SK-N-SH (cell line): ENCODE results near the gene HNRNPD. TPM values are rescaled to one million over a fixed set of nuclear protein-coding genes. Genes with fewer than 3 reads are reported as not detected.

ENCODE experiments used
- CTCF ChIA-PET: fragments of 300-600, 350-600 bp; formaldehyde crosslinking; extraction: SDS; loops from one replicate; lab custom pipeline; 2021; lab: Yijun Ruan, JAX
- POLR2A ChIA-PET: fragments of 350-600 bp; sonication (Branson Sonifier 250); formaldehyde crosslinking; extraction: SDS; loops from one replicate; lab custom pipeline; 2020; ENCODE audit warnings: antibody characterized with exemption, inconsistent platforms; lab: Yijun Ruan, JAX
- DNase-seq: peaks from one replicate; pipeline ENCODE4 v3.0.0; 2012
- H2AFZ ChIP-seq: fragments of 200-600 bp; sonication (generic); 2 replicates; pipeline ENCODE4 v1.8.1; 2016; ENCODE audit warnings: antibody characterized with exemption, mild to moderate bottlenecking, low read depth
- H3F3A ChIP-seq: fragments of 200-600 bp; sonication (generic); replicated peaks from 2 replicates; pipeline ENCODE3; 2016; ENCODE audit warnings: antibody characterized with exemption, mild to moderate bottlenecking; ENCODE audit not compliant: insufficient read depth
- H3K27ac ChIP-seq, 2 experiments: fragments of 200-500 bp in 1 of 2; fragments of 200-600 bp in 1 of 2; sonication (Bioruptor generic) in 1 of 2; sonication (generic), shearing (Covaris generic) in 1 of 2; 2 replicates each; pipeline versions ENCODE4 v1.5.1 to v1.6.1; 2014 to 2016; ENCODE audit warnings: low read depth in 2 of 2, inconsistent platforms in 1 of 2, low read length in 1 of 2, mild to moderate bottlenecking in 1 of 2, mixed read lengths in 1 of 2
- H3K27me3 ChIP-seq: fragments of 200-600 bp; sonication (generic), shearing (Covaris generic); 2 replicates; pipeline ENCODE4 v1.6.1; 2016; ENCODE audit warnings: mixed run types; ENCODE audit not compliant: insufficient read depth
- H3K36me3 ChIP-seq, 2 experiments: fragments of 200-500 bp in 1 of 2; fragments of 200-600 bp in 1 of 2; sonication (Bioruptor generic) in 1 of 2; sonication (generic) in 1 of 2; replicated peaks in 1 of 2; 2 replicates each; pipeline versions ENCODE3 to v1.5.1; 2014 to 2016; ENCODE audit warnings: low read length in 1 of 2, mild to moderate bottlenecking in 1 of 2; ENCODE audit not compliant: insufficient read depth in 2 of 2, control insufficient read depth in 1 of 2
- H3K4me1 ChIP-seq, 2 experiments: fragments of 200-500 bp in 1 of 2; fragments of 200-600 bp in 1 of 2; sonication (Bioruptor generic) in 1 of 2; sonication (generic), shearing (Covaris generic) in 1 of 2; 2 replicates each; pipeline versions ENCODE4 v1.5.1 to v1.6.1; 2014 to 2016; ENCODE audit warnings: low read depth in 1 of 2, low read length in 1 of 2, mixed run types in 1 of 2; ENCODE audit not compliant: insufficient read depth in 2 of 2, control insufficient read depth in 1 of 2
- H3K4me2 ChIP-seq: fragments of 200-600 bp; sonication (generic), shearing (Covaris generic); 2 replicates; pipeline ENCODE4 v1.6.1; 2017; ENCODE audit warnings: mixed run types
- H3K4me3 ChIP-seq, 2 experiments: fragments of 200-500 bp in 1 of 2; fragments of 200-600 bp in 1 of 2; sonication (Bioruptor generic) in 1 of 2; sonication (generic), shearing (Covaris generic) in 1 of 2; 2 replicates each; pipeline versions ENCODE4 v1.5.1 to v1.8.1; 2014 to 2016; ENCODE audit warnings: low read depth in 2 of 2, inconsistent platforms in 1 of 2, low read length in 1 of 2, mild to moderate bottlenecking in 1 of 2, mixed read lengths in 1 of 2, moderate library complexity in 1 of 2
- H3K79me2 ChIP-seq: fragments of 200-600 bp; sonication (generic); 2 replicates; pipeline ENCODE4 v1.8.1; 2017; ENCODE audit warnings: mild to moderate bottlenecking; ENCODE audit not compliant: insufficient read depth
- H3K9ac ChIP-seq: fragments of 200-600 bp; sonication (generic); 2 replicates; pipeline ENCODE4 v1.6.1; 2017; ENCODE audit warnings: mixed run types
- H3K9me2 ChIP-seq: fragments of 200-600 bp; sonication (generic); 2 replicates; pipeline ENCODE4 v1.6.1; 2017; ENCODE audit warnings: mixed run types
- H3K9me3 ChIP-seq: fragments of 200-600 bp; sonication (generic); 2 replicates; pipeline ENCODE4 v1.6.1; 2017; ENCODE audit warnings: mixed run types, mild to moderate bottlenecking, moderate library complexity
- H4K20me1 ChIP-seq: fragments of 200-600 bp; sonication (generic); 2 replicates; pipeline ENCODE4 v1.6.1; 2017; ENCODE audit warnings: mild to moderate bottlenecking, mixed run types; ENCODE audit not compliant: insufficient read depth
- CHD2 ChIP-seq: fragments of 150-350 bp; IDR thresholded peaks from 2 replicates; pipeline ENCODE4 v1.6.1; 2018; ENCODE audit warnings: low read length; ENCODE audit not compliant: partially characterized antibody
- ELF1 ChIP-seq: IDR thresholded peaks from 2 replicates; pipeline ENCODE4 v1.4.0; 2012
- EP300 ChIP-seq, 2 experiments: IDR thresholded peaks; 2 replicates each; pipeline versions ENCODE4 v1.4.0 to v1.6.1; 2012; ENCODE audit warnings: borderline replicate concordance in 1 of 2, low read depth in 1 of 2, low read length in 1 of 2
- FOSL2 ChIP-seq: IDR thresholded peaks from 2 replicates; pipeline ENCODE4 v1.4.0; 2012; ENCODE audit warnings: low read depth, mild to moderate bottlenecking, moderate library complexity, borderline replicate concordance
- FOXM1 ChIP-seq: IDR thresholded peaks from 2 replicates; pipeline ENCODE4 v1.4.0; 2012; ENCODE audit warnings: low read depth, mild to moderate bottlenecking
- GABPA ChIP-seq: IDR thresholded peaks from 2 replicates; pipeline ENCODE4 v1.4.0; 2012; ENCODE audit warnings: low read depth, mild to moderate bottlenecking
- RCOR1 ChIP-seq: fragments of 150-350 bp; IDR thresholded peaks from 2 replicates; pipeline ENCODE4 v1.6.1; 2017; ENCODE audit warnings: antibody characterized with exemption, low read length
- RFX5 ChIP-seq: IDR thresholded peaks from 2 replicates; pipeline ENCODE4 v1.6.1; 2012; ENCODE audit warnings: mild to moderate bottlenecking, improper control_type of control experiment, low read length
- SIN3A ChIP-seq: IDR thresholded peaks from 2 replicates; pipeline ENCODE4 v1.6.1; 2012; ENCODE audit warnings: low read depth, mild to moderate bottlenecking, low read length, moderate library complexity, borderline replicate concordance
- SMC3 ChIP-seq: IDR thresholded peaks from 2 replicates; pipeline ENCODE4 v1.6.1; 2012; ENCODE audit warnings: low read depth, low read length, improper control_type of control experiment
- WGBS: methylation state at CpG from one replicate; pipeline ENCODE4 v1.1.6; 2017; ENCODE audit warnings: low lambda C conversion rate; 5-methylcytosine and 5-hydroxymethylcytosine counted together
- polyA plus RNA-seq, 3 experiments: library from polyadenylated mRNA; depleted of rRNA; stranded (reverse); fragments of >200 nt; gene quantifications; 2 replicates each; pipeline ENCODE4 v1.2.3, GENCODE V29; 2012
- TF ChIP-seq, protein P1 (sequence below): IDR thresholded peaks from 2 replicates; pipeline ENCODE4 v1.4.0; 2012; ENCODE audit warnings: low read depth, borderline replicate concordance
- TF ChIP-seq, protein P2 (sequence below): IDR thresholded peaks from 2 replicates; pipeline ENCODE4 v1.6.1; 2012; ENCODE audit warnings: mild to moderate bottlenecking, low read depth, low read length, moderate library complexity
- TF ChIP-seq, protein P3 (sequence below): fragments of 200-600 bp; sonication (generic); IDR thresholded peaks from 2 replicates; pipeline ENCODE4 v1.6.1; 2017; ENCODE audit warnings: antibody characterized with exemption, mild to moderate bottlenecking, moderate library complexity
- TF ChIP-seq, protein P4 (sequence below): IDR thresholded peaks from 2 replicates; pipeline ENCODE4 v1.4.0; 2012; ENCODE audit warnings: low read depth
- TF ChIP-seq, protein P5 (sequence below): IDR thresholded peaks from 2 replicates; pipeline ENCODE4 v1.4.0; 2012; ENCODE audit warnings: low read depth, borderline replicate concordance

HNRNPD gene
- polyA plus RNA-seq, 1 of the 3 experiments (the other 2 are of a cell fraction) = 286 TPM

DNA sequence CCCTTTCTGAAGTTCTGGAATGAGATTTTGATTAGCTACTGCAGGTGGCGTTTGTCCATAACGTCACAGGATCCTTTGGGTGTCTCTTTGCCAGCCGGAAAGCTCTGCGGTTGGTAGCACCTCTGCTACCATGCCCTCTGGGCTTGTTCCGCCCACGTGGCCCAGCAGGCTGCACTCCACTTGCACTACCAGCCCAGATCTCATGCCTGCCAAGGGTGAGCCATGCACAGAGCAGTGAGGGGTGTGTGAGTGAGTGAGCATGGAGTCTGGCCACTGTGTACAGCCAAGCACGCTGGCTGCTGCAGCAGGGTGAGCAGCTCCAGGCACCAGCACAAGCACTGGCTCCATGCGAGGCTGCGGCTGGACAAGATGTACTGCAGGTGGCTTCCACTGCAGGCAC is 6.6 kb upstream of the HNRNPD start (continued):
- TF ChIP-seq, protein P1, sequence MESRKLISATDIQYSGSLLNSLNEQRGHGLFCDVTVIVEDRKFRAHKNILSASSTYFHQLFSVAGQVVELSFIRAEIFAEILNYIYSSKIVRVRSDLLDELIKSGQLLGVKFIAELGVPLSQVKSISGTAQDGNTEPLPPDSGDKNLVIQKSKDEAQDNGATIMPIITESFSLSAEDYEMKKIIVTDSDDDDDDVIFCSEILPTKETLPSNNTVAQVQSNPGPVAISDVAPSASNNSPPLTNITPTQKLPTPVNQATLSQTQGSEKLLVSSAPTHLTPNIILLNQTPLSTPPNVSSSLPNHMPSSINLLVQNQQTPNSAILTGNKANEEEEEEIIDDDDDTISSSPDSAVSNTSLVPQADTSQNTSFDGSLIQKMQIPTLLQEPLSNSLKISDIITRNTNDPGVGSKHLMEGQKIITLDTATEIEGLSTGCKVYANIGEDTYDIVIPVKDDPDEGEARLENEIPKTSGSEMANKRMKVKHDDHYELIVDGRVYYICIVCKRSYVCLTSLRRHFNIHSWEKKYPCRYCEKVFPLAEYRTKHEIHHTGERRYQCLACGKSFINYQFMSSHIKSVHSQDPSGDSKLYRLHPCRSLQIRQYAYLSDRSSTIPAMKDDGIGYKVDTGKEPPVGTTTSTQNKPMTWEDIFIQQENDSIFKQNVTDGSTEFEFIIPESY = no peak
- TF ChIP-seq CHD2 (no peak), FOSL2 (no peak), FOXM1 (no peak), SIN3A (no peak)
- TF ChIP-seq, protein P2, sequence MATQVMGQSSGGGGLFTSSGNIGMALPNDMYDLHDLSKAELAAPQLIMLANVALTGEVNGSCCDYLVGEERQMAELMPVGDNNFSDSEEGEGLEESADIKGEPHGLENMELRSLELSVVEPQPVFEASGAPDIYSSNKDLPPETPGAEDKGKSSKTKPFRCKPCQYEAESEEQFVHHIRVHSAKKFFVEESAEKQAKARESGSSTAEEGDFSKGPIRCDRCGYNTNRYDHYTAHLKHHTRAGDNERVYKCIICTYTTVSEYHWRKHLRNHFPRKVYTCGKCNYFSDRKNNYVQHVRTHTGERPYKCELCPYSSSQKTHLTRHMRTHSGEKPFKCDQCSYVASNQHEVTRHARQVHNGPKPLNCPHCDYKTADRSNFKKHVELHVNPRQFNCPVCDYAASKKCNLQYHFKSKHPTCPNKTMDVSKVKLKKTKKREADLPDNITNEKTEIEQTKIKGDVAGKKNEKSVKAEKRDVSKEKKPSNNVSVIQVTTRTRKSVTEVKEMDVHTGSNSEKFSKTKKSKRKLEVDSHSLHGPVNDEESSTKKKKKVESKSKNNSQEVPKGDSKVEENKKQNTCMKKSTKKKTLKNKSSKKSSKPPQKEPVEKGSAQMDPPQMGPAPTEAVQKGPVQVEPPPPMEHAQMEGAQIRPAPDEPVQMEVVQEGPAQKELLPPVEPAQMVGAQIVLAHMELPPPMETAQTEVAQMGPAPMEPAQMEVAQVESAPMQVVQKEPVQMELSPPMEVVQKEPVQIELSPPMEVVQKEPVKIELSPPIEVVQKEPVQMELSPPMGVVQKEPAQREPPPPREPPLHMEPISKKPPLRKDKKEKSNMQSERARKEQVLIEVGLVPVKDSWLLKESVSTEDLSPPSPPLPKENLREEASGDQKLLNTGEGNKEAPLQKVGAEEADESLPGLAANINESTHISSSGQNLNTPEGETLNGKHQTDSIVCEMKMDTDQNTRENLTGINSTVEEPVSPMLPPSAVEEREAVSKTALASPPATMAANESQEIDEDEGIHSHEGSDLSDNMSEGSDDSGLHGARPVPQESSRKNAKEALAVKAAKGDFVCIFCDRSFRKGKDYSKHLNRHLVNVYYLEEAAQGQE = no peak
- TF ChIP-seq, all 33 proteins: peak for 0

DNA sequence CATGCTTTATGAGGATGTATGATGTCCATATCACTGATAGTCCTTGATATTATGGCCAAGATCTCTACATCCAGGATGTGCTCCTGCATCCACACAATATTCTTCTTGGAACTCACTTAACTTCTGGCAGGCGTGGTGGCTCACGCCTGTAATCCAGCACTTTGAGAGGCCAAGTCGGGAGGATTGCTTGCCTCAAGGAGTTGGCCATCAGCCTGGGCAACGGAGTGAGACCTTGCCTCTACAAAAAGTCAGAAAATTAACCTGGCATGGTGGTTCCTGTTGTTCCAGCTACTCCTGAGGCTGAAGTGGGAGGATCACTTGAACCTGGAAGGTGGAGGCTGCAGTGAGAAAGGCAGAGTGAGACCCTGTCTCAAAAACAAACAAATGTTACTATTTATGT is 2.3 kb upstream of the HNRNPD start:
- no peak overlapping the region for H3K4me3 ChIP-seq
- DNase-seq = no peak
- TF ChIP-seq EP300 (IDR thresholded peaks at IDR 0.05; ENCODE audit: borderline replicate concordance in 1 of 2, low read depth in 1 of 2, low read length in 1 of 2) = no peak
- no peak for TF ChIP-seq SMC3
- TF ChIP-seq, protein P3, sequence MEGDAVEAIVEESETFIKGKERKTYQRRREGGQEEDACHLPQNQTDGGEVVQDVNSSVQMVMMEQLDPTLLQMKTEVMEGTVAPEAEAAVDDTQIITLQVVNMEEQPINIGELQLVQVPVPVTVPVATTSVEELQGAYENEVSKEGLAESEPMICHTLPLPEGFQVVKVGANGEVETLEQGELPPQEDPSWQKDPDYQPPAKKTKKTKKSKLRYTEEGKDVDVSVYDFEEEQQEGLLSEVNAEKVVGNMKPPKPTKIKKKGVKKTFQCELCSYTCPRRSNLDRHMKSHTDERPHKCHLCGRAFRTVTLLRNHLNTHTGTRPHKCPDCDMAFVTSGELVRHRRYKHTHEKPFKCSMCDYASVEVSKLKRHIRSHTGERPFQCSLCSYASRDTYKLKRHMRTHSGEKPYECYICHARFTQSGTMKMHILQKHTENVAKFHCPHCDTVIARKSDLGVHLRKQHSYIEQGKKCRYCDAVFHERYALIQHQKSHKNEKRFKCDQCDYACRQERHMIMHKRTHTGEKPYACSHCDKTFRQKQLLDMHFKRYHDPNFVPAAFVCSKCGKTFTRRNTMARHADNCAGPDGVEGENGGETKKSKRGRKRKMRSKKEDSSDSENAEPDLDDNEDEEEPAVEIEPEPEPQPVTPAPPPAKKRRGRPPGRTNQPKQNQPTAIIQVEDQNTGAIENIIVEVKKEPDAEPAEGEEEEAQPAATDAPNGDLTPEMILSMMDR = no peak
- no peak for TF ChIP-seq ELF1
- no peak for TF ChIP-seq GABPA
- TF ChIP-seq, protein P4, sequence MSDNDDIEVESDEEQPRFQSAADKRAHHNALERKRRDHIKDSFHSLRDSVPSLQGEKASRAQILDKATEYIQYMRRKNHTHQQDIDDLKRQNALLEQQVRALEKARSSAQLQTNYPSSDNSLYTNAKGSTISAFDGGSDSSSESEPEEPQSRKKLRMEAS = no peak
- TF ChIP-seq RCOR1 = no peak
- TF ChIP-seq, protein P5, sequence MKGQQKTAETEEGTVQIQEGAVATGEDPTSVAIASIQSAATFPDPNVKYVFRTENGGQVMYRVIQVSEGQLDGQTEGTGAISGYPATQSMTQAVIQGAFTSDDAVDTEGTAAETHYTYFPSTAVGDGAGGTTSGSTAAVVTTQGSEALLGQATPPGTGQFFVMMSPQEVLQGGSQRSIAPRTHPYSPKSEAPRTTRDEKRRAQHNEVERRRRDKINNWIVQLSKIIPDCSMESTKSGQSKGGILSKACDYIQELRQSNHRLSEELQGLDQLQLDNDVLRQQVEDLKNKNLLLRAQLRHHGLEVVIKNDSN = no peak
- TF ChIP-seq RFX5 = no peak
- TF ChIP-seq CHD2 = no peak
- 89% methylated on average over 4 of the region's 4 CpGs for WGBS
- no peaks in the 10 kb centered on the region for H3K9me3 ChIP-seq
- no peak overlapping the region for H3K9ac ChIP-seq
- no peaks in the 10 kb centered on the region; a peak in 2 of 4 replicates for H3K4me1 ChIP-seq
- no peak overlapping the region for H3K27ac ChIP-seq
- no peak overlapping the region for H2AFZ ChIP-seq
- peak overlapping the region; percentile 69; the same call in 1 of the 2 replicates for H3K4me2 ChIP-seq
- H3K79me2 ChIP-seq = peaks cover 76% of the 10 kb centered on the region
- peaks cover 5 to 15% of the 10 kb centered on the region in 2 experiments for H3K36me3 ChIP-seq
- ChIA-PET CTCF (interaction anchor here (1.3 kb wide), 1 partner anchor 53 kb away, joined by 4 read pairs; no protein-coding TSS in a partner anchor), POLR2A (no interaction called here)
- no peaks in the 10 kb centered on the region for H3K27me3 ChIP-seq
- no peaks in the 10 kb centered on the region for H3K9me2 ChIP-seq
- H4K20me1 ChIP-seq = peaks cover 26% of the 10 kb centered on the region
- H3F3A ChIP-seq = peaks cover 12% of the 10 kb centered on the region
